H1 (cell line): ENCODE data around the gene GDF15.

ENCODE experiments used
- EGR1 ChIP-seq: IDR thresholded peaks from 2 replicates; pipeline ENCODE4 v1.6.1; 2011; ENCODE audit warnings: low read depth, low read length, borderline replicate concordance
- EP300 ChIP-seq, 2 experiments: IDR thresholded peaks; 1 replicate in 1 of 2; 2 replicates in 1 of 2; pipeline ENCODE4 v1.6.1; 2011 to 2012; ENCODE audit warnings: low read depth in 2 of 2, low read length in 2 of 2, mild to moderate bottlenecking in 2 of 2, borderline replicate concordance in 1 of 2, inconsistent platforms in 1 of 2, moderate library complexity in 1 of 2
- EZH2 ChIP-seq: fragments of 200-600 bp; sonication (generic); IDR thresholded peaks from 2 replicates; pipeline ENCODE4 v1.7.1; 2012; ENCODE audit warnings: low read depth, mild to moderate bottlenecking, moderate library complexity, low read length, inconsistent platforms; ENCODE audit not compliant: severe bottlenecking
- JUND ChIP-seq: IDR thresholded peaks from 2 replicates; pipeline ENCODE4 v1.6.1; 2011; ENCODE audit warnings: mild to moderate bottlenecking, improper control_type of control experiment, low read length
- KDM1A ChIP-seq: fragments of 200-600, 300-600 bp; sonication (generic); IDR thresholded peaks from 2 replicates; pipeline ENCODE4 v1.7.1; 2016; ENCODE audit warnings: mild to moderate bottlenecking, low read length, borderline replicate concordance
- SAP30 ChIP-seq: fragments of 300-600 bp; sonication (generic); IDR thresholded peaks from 2 replicates; pipeline ENCODE4 v1.7.1; 2012; ENCODE audit warnings: low read length, moderate library complexity, mild to moderate bottlenecking, inconsistent platforms; ENCODE audit not compliant: insufficient read depth, insufficient replicate concordance
- TCF12 ChIP-seq: IDR thresholded peaks from 2 replicates; pipeline ENCODE4 v1.6.1; 2011; ENCODE audit warnings: low read depth, mild to moderate bottlenecking, low read length
- TF ChIP-seq, protein P1 (sequence below): IDR thresholded peaks from 2 replicates; pipeline ENCODE4 v1.6.1; 2011; ENCODE audit warnings: low read depth, mild to moderate bottlenecking, low read length; ENCODE audit not compliant: insufficient read depth
- TF ChIP-seq, protein P2 (sequence below), 3 experiments: IDR thresholded peaks; 1 replicate in 2 of 3; 2 replicates in 1 of 3; pipeline versions ENCODE4 v1.5.1 to v1.6.1; 2011; ENCODE audit warnings: low read length in 3 of 3, mild to moderate bottlenecking in 3 of 3, inconsistent platforms in 2 of 3, low read depth in 1 of 3, moderate library complexity in 1 of 3; ENCODE audit not compliant: insufficient read depth in 1 of 3; ENCODE audit errors: control extremely low read depth in 1 of 3

DNA sequence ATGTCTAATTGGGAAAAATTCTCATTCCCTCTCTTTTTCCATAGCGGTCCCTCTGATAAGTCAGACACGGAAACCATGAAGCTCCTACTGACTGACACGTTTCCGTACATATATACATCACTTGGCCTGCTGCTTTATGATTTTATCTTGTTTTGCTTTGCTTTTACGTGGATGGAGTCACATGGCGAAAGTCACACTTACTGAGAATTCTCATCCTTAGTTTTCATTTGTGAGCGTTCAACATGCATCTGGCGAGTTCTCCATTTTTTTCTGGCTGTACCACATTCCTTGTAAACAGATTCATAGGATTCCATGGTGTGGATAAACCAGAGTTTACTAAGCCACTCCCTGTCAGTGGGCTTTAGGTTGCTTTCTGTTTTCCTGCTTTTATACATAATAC lies 24.3 kb upstream of the GDF15 start:
- TF ChIP-seq SAP30 (no peak), JUND (no peak), EZH2 (no peak), KDM1A (no peak), TCF12 (no peak), EGR1 (no peak), EP300 (IDR thresholded peaks at IDR 0.05; ENCODE audit: borderline replicate concordance in 1 of 2, low read depth in 2 of 2, low read length in 2 of 2) (no peak)
- TF ChIP-seq, protein P1, sequence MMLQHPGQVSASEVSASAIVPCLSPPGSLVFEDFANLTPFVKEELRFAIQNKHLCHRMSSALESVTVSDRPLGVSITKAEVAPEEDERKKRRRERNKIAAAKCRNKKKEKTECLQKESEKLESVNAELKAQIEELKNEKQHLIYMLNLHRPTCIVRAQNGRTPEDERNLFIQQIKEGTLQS: no peak
- TF ChIP-seq, protein P2, sequence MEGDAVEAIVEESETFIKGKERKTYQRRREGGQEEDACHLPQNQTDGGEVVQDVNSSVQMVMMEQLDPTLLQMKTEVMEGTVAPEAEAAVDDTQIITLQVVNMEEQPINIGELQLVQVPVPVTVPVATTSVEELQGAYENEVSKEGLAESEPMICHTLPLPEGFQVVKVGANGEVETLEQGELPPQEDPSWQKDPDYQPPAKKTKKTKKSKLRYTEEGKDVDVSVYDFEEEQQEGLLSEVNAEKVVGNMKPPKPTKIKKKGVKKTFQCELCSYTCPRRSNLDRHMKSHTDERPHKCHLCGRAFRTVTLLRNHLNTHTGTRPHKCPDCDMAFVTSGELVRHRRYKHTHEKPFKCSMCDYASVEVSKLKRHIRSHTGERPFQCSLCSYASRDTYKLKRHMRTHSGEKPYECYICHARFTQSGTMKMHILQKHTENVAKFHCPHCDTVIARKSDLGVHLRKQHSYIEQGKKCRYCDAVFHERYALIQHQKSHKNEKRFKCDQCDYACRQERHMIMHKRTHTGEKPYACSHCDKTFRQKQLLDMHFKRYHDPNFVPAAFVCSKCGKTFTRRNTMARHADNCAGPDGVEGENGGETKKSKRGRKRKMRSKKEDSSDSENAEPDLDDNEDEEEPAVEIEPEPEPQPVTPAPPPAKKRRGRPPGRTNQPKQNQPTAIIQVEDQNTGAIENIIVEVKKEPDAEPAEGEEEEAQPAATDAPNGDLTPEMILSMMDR (IDR thresholded peaks at IDR 0.05; ENCODE audit: control extremely low read depth in 1 of 3, insufficient read depth in 1 of 3, low read depth in 1 of 3, low read length in 3 of 3): no peak
